K562 (cell line): ENCODE results near the gene ICAM1. TPM values are rescaled to one million over a fixed set of nuclear protein-coding genes. Genes with fewer than 3 reads are reported as not detected.

Source experiments
- BRD9 ChIP-seq: fragments of 450-650 bp; IDR thresholded peaks from 2 replicates; pipeline ENCODE4 v1.6.1; 2018; ENCODE audit warnings: low read depth; ENCODE audit not compliant: partially characterized antibody
- ETV6 ChIP-seq, 3 experiments: fragments of 150-350 bp in 1 of 3; sonication (generic) in 1 of 3; formaldehyde crosslinking in 1 of 3; IDR thresholded peaks; 2 replicates each; pipeline versions ENCODE4 v1.6.1 to v1.8.0; 2014 to 2022; ENCODE audit warnings: borderline replicate concordance in 2 of 3, low read depth in 2 of 3, antibody characterized with exemption in 1 of 3, low read length in 1 of 3, mild to moderate bottlenecking in 1 of 3, missing genetic modification reagents in 1 of 3
- GATAD2A ChIP-seq: fragments of 450-650 bp; IDR thresholded peaks from 2 replicates; pipeline ENCODE4 v1.6.1; 2017
- HLTF ChIP-seq: fragments of 450-650 bp; IDR thresholded peaks from 2 replicates; pipeline ENCODE4 v1.6.1; 2016
- MCM5 ChIP-seq: fragments of 450-650 bp; IDR thresholded peaks from 2 replicates; pipeline ENCODE4 v1.6.1; 2016; ENCODE audit warnings: low read depth
- NCOA6 ChIP-seq: fragments of 450-650 bp; IDR thresholded peaks from 2 replicates; pipeline ENCODE4 v1.6.1; 2017; ENCODE audit warnings: mild to moderate bottlenecking
- NFATC3 ChIP-seq: fragments of 450-650 bp; IDR thresholded peaks from 2 replicates; pipeline ENCODE4 v1.6.1; 2017; ENCODE audit warnings: mild to moderate bottlenecking
- NFRKB ChIP-seq: fragments of 450-650 bp; IDR thresholded peaks from 2 replicates; pipeline ENCODE4 v1.6.1; 2016; ENCODE audit warnings: low read depth
- SMARCE1 ChIP-seq: fragments of 450-650 bp; IDR thresholded peaks from 2 replicates; pipeline ENCODE4 v1.7.1; 2016; ENCODE audit warnings: mild to moderate bottlenecking
- TAL1 ChIP-seq: fragments of 450-650 bp; IDR thresholded peaks from 2 replicates; pipeline ENCODE4 v1.6.1; 2016; ENCODE audit warnings: mild to moderate bottlenecking
- ZNF217 ChIP-seq: sonication (generic); formaldehyde crosslinking; IDR thresholded peaks from 2 replicates; pipeline ENCODE4 v1.8.0; 2022; ENCODE audit warnings: mild to moderate bottlenecking, missing genetic modification reagents
- ZNF696 ChIP-seq: fragments of 250-450 bp; sonication (Bioruptor Pico); conservative IDR thresholded peaks from 2 replicates; pipeline ENCODE4 v1.4.0; 2020; ENCODE audit warnings: mild to moderate bottlenecking, moderate library complexity
- polyA plus RNA-seq, 8 experiments: library from polyadenylated mRNA; depleted of rRNA in 4 of 8; stranded (reverse) in 5 of 8; unstranded in 3 of 8; fragments of >200 nt; fragmentation: Nextera tagmentation in 2 of 8; fragmentation: Illumina TruSeq in 1 of 8; extraction: Ambion mirVana in 2 of 8; extraction: Trizol in 1 of 8; gene quantifications; 2 replicates each; pipeline versions ENCODE4 v1.2.1 to v1.2.3, GENCODE V29; 2011 to 2014; ENCODE audit warnings: inconsistent platforms in 1 of 8, missing spikeins in 1 of 8
- total RNA-seq, 7 experiments: library from RNA; depleted of rRNA in 6 of 7; stranded (reverse); fragments of >200 nt in 6 of 7; fragmentation: Illumina TruSeq in 2 of 7; extraction: Trizol in 2 of 7; gene quantifications; 2 replicates each; pipeline versions ENCODE4 v1.2.1 to v1.2.3, GENCODE V29; 2011 to 2021; ENCODE audit warnings: low replicate concordance in 1 of 7
- TF ChIP-seq, protein P1 (sequence below): sonication (generic); formaldehyde crosslinking; IDR thresholded peaks from 2 replicates; pipeline ENCODE4 v1.8.0; 2023; ENCODE audit warnings: mild to moderate bottlenecking, missing genetic modification reagents
- TF ChIP-seq, protein P2 (sequence below), 3 experiments: fragments of 200-800 bp in 1 of 3; fragments of 250-450 bp in 1 of 3; fragments of 450-650 bp in 1 of 3; sonication (Bioruptor Pico) in 1 of 3; sonication (Bioruptor generic) in 1 of 3; formaldehyde crosslinking in 1 of 3; IDR thresholded peaks; 2 replicates each; pipeline versions ENCODE4 v1.6.1 to v1.8.0; 2016 to 2022; ENCODE audit warnings: mild to moderate bottlenecking in 2 of 3, missing genetic modification characterization in 2 of 3, missing compliant biosample characterization in 1 of 3, moderate library complexity in 1 of 3
- TF ChIP-seq, protein P3 (sequence below): sonication (generic); IDR thresholded peaks from 2 replicates; pipeline ENCODE4 v1.6.1; 2016
- TF ChIP-seq, protein P4 (sequence below): fragments of 450-650 bp; IDR thresholded peaks from 2 replicates; pipeline ENCODE4 v1.6.1; 2016; ENCODE audit warnings: borderline replicate concordance
- TF ChIP-seq, protein P5 (sequence below): sonication (generic); formaldehyde crosslinking; IDR thresholded peaks from 2 replicates; pipeline ENCODE4 v1.8.0; 2022; ENCODE audit warnings: mild to moderate bottlenecking, low read depth, missing genetic modification reagents
- TF ChIP-seq, protein P6 (sequence below): fragments of 450-650 bp; IDR thresholded peaks from 2 replicates; pipeline ENCODE4 v1.6.1; 2018; ENCODE audit warnings: mild to moderate bottlenecking, low read depth; ENCODE audit not compliant: partially characterized antibody

The ICAM1 gene
- total and polyA plus RNA-seq, 9 of the 15 experiments (the other 6 are each of a cell fraction or from before 2014, with no cell fraction given) = 2.3 to 24.4 (median 13.4) TPM

DNA sequence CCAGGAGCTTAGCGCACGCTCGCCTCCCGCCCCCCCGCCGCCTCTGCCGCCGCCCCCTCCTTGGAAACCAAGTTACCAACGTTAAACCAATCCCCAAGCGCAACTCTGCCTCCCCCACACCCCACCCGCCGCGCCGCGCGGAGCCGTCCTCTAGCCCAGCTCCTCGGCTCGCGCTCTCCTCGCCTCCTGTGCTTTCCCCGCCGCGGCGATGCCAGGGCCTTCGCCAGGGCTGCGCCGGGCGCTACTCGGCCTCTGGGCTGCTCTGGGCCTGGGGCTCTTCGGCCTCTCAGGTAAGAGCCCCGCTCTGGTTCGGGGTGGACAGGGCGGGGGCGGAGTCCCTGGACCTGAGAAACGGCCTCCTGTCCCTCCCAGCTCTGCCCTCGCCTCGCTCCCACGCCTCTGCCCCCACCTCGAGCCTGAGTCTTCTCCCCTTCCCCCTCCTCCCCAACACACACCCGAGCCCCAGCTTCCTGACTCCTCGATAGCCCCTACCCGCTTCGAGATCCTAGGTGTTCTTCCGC lies 19.0 kb downstream of the ICAM1 start, which contains the start of gene ICAM5 (continued):
- TF ChIP-seq, protein P1, sequence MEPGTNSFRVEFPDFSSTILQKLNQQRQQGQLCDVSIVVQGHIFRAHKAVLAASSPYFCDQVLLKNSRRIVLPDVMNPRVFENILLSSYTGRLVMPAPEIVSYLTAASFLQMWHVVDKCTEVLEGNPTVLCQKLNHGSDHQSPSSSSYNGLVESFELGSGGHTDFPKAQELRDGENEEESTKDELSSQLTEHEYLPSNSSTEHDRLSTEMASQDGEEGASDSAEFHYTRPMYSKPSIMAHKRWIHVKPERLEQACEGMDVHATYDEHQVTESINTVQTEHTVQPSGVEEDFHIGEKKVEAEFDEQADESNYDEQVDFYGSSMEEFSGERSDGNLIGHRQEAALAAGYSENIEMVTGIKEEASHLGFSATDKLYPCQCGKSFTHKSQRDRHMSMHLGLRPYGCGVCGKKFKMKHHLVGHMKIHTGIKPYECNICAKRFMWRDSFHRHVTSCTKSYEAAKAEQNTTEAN (CRISPR knock-in tag) = no peak
- TF ChIP-seq NCOA6 (no peak), NFATC3 (no peak), SMARCE1 (no peak), HLTF (0 out of 2 replicates have a peak, but pooled peaks have one; percentile 40), GATAD2A (0 out of 2 replicates have a peak, but pooled peaks have one; percentile 7), NFRKB (peak; percentile 41; the same call in 1 of the 2 replicates), ZNF217 (no peak), BRD9 (no peak), MCM5 (no peak), ETV6 (IDR thresholded peaks at IDR 0.05; ENCODE audit: borderline replicate concordance in 1 of 2, low read depth in 2 of 2, low read length in 1 of 2) (no peak), ETV6 (CRISPR knock-in tag; IDR thresholded peaks at IDR 0.05; ENCODE audit: borderline replicate concordance) (no peak), ZNF696 (CRISPR knock-in tag) (no peak), TAL1 (no peak)
- TF ChIP-seq, protein P2, sequence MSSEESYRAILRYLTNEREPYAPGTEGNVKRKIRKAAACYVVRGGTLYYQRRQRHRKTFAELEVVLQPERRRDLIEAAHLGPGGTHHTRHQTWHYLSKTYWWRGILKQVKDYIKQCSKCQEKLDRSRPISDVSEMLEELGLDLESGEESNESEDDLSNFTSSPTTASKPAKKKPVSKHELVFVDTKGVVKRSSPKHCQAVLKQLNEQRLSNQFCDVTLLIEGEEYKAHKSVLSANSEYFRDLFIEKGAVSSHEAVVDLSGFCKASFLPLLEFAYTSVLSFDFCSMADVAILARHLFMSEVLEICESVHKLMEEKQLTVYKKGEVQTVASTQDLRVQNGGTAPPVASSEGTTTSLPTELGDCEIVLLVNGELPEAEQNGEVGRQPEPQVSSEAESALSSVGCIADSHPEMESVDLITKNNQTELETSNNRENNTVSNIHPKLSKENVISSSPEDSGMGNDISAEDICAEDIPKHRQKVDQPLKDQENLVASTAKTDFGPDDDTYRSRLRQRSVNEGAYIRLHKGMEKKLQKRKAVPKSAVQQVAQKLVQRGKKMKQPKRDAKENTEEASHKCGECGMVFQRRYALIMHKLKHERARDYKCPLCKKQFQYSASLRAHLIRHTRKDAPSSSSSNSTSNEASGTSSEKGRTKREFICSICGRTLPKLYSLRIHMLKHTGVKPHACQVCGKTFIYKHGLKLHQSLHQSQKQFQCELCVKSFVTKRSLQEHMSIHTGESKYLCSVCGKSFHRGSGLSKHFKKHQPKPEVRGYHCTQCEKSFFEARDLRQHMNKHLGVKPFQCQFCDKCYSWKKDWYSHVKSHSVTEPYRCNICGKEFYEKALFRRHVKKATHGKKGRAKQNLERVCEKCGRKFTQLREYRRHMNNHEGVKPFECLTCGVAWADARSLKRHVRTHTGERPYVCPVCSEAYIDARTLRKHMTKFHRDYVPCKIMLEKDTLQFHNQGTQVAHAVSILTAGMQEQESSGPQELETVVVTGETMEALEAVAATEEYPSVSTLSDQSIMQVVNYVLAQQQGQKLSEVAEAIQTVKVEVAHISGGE (CRISPR knock-in tag; IDR thresholded peaks at IDR 0.05) = no peak
- TF ChIP-seq, protein P3, sequence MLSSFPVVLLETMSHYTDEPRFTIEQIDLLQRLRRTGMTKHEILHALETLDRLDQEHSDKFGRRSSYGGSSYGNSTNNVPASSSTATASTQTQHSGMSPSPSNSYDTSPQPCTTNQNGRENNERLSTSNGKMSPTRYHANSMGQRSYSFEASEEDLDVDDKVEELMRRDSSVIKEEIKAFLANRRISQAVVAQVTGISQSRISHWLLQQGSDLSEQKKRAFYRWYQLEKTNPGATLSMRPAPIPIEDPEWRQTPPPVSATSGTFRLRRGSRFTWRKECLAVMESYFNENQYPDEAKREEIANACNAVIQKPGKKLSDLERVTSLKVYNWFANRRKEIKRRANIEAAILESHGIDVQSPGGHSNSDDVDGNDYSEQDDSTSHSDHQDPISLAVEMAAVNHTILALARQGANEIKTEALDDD = peak; percentile 64; the same call in 1 of the 2 replicates
- TF ChIP-seq, protein P4, sequence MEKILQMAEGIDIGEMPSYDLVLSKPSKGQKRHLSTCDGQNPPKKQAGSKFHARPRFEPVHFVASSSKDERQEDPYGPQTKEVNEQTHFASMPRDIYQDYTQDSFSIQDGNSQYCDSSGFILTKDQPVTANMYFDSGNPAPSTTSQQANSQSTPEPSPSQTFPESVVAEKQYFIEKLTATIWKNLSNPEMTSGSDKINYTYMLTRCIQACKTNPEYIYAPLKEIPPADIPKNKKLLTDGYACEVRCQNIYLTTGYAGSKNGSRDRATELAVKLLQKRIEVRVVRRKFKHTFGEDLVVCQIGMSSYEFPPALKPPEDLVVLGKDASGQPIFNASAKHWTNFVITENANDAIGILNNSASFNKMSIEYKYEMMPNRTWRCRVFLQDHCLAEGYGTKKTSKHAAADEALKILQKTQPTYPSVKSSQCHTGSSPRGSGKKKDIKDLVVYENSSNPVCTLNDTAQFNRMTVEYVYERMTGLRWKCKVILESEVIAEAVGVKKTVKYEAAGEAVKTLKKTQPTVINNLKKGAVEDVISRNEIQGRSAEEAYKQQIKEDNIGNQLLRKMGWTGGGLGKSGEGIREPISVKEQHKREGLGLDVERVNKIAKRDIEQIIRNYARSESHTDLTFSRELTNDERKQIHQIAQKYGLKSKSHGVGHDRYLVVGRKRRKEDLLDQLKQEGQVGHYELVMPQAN = no peak
- TF ChIP-seq, protein P5, sequence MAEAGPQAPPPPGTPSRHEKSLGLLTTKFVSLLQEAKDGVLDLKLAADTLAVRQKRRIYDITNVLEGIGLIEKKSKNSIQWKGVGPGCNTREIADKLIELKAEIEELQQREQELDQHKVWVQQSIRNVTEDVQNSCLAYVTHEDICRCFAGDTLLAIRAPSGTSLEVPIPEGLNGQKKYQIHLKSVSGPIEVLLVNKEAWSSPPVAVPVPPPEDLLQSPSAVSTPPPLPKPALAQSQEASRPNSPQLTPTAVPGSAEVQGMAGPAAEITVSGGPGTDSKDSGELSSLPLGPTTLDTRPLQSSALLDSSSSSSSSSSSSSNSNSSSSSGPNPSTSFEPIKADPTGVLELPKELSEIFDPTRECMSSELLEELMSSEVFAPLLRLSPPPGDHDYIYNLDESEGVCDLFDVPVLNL = no peak
- TF ChIP-seq, protein P6, sequence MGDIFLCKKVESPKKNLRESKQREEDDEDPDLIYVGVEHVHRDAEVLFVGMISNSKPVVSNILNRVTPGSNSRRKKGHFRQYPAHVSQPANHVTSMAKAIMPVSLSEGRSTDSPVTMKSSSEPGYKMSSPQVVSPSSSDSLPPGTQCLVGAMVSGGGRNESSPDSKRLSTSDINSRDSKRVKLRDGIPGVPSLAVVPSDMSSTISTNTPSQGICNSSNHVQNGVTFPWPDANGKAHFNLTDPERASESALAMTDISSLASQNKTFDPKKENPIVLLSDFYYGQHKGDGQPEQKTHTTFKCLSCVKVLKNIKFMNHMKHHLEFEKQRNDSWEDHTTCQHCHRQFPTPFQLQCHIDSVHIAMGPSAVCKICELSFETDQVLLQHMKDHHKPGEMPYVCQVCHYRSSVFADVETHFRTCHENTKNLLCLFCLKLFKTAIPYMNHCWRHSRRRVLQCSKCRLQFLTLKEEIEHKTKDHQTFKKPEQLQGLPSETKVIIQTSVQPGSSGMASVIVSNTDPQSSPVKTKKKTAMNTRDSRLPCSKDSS = no peak
